Measurements from ENCODE around the gene SENP3. TPM values are rescaled to one million over a fixed set of nuclear protein-coding genes. Genes with fewer than 3 reads are reported as not detected.

Gene SENP3
- total and polyA plus RNA-seq, 2 of the 13 experiments (the other 11 are each of a cell fraction or from before 2014, with no cell fraction given), result 55.8 to 75.4 TPM

DNA sequence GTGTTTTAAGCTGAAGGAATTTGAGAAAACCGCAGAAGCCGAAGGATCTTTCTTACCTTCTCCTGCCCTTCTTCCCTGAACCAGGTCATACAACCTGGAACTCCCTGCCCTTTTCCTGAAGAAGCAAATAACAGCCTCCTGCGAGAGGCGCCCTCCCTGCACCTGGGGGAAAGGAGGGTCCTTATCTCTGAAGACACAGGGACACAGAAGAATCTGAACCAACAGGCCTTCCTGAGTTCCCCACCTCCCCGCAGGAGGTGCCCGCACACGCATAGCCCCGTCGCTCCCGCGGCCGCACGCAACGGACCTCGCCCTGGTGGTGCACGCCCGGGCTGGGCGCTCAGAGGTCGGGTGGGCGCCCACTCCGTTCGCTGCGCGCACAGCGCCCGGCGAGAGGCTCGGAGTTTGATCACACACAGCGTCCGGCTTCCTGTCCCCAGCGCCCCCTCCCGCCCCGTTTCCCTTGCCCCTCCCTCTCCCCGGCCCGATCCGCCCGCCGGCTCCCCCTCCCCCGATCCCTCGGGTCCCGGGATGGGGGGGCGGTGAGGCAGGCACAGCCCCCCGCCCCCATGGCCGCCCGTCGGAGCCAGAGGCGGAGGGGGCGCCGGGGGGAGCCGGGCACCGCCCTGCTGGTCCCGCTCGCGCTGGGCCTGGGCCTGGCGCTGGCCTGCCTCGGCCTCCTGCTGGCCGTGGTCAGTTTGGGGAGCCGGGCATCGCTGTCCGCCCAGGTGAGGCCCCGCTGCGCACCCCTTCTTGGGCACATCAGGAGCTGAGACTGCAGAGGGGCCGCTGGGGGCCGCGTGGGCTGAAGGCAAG, 12.9 kb upstream of the SENP3 start, which contains the start of gene TNFSF12 (continued):
- TF ChIP-seq ZNF792 (CRISPR knock-in tag; IDR thresholded peaks at IDR 0.05) (no peak), SOX5 (CRISPR knock-in tag; IDR thresholded peaks at IDR 0.05; ENCODE audit: borderline replicate concordance) (no peak), HNRNPH1 (optimal IDR thresholded peaks at IDR 0.05; ENCODE audit: low read depth, low read length) (no peak), MEIS1 (CRISPR knock-in tag; IDR thresholded peaks at IDR 0.05; ENCODE audit: borderline replicate concordance) (no peak), AHR (CRISPR knock-in tag; IDR thresholded peaks at IDR 0.05) (no peak), MBNL3 (CRISPR knock-in tag; conservative IDR thresholded peaks at IDR 0.05) (no peak), HNRNPK (IDR thresholded peaks at IDR 0.05; ENCODE audit: low read depth, low read length, poor library complexity, severe bottlenecking) (peak; percentile 60), SETDB1 (CRISPR knock-in tag; IDR thresholded peaks at IDR 0.05; ENCODE audit: borderline replicate concordance) (no peak), TBX2 (CRISPR knock-in tag; IDR thresholded peaks at IDR 0.05; ENCODE audit: borderline replicate concordance) (peak; percentile 35; the same call in 1 of the 2 replicates), ZNF12 (CRISPR knock-in tag; IDR thresholded peaks at IDR 0.05) (no peak), MZF1 (CRISPR knock-in tag; IDR thresholded peaks at IDR 0.05; ENCODE audit: borderline replicate concordance) (no peak), ZNF431 (CRISPR knock-in tag; IDR thresholded peaks at IDR 0.05; ENCODE audit: borderline replicate concordance, low read depth) (no peak), MLLT10 (CRISPR knock-in tag; IDR thresholded peaks at IDR 0.05) (no peak), ZSCAN21 (CRISPR knock-in tag; IDR thresholded peaks at IDR 0.05; ENCODE audit: borderline replicate concordance) (no peak), ZSCAN22 (CRISPR knock-in tag; IDR thresholded peaks at IDR 0.05) (no peak), PAX8 (CRISPR knock-in tag; IDR thresholded peaks at IDR 0.05; ENCODE audit: borderline replicate concordance) (0 out of 2 replicates have a peak, but pooled peaks have one; percentile 57), SATB2 (CRISPR knock-in tag; IDR thresholded peaks at IDR 0.05) (no peak), ATF1 (CRISPR knock-in tag; IDR thresholded peaks at IDR 0.05) (no peak), ZNF737 (CRISPR knock-in tag; IDR thresholded peaks at IDR 0.05; ENCODE audit: borderline replicate concordance) (no peak), ZNF3 (CRISPR knock-in tag; IDR thresholded peaks at IDR 0.05) (no peak), ZFP82 (CRISPR knock-in tag; IDR thresholded peaks at IDR 0.05; ENCODE audit: borderline replicate concordance) (no peak)
- TF ChIP-seq, protein P1, sequence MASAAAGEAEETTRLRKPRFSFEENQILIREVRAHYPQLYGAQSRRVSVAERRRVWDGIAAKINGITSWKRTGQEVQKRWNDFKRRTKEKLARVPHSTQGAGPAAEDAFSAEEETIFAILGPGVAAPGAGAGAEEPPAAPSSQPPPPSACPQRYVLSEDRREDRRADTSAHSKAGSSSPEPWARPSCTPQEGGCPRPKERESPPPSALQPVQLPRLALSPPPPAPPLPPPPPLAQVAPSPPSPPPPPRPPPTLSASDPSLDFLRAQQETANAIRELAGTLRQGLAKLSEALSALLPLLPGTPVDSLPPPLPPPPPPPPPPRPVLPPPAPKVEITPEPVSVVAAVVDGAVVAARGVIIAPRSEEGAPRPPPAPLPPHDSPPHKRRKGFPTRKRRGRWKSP (CRISPR knock-in tag; IDR thresholded peaks at IDR 0.05), result 0 out of 2 replicates have a peak, but pooled peaks have one; percentile 53
- TF ChIP-seq, protein P2, sequence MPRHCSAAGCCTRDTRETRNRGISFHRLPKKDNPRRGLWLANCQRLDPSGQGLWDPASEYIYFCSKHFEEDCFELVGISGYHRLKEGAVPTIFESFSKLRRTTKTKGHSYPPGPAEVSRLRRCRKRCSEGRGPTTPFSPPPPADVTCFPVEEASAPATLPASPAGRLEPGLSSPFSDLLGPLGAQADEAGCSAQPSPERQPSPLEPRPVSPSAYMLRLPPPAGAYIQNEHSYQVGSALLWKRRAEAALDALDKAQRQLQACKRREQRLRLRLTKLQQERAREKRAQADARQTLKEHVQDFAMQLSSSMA (CRISPR knock-in tag; IDR thresholded peaks at IDR 0.05), result no peak
- TF ChIP-seq, protein P3, sequence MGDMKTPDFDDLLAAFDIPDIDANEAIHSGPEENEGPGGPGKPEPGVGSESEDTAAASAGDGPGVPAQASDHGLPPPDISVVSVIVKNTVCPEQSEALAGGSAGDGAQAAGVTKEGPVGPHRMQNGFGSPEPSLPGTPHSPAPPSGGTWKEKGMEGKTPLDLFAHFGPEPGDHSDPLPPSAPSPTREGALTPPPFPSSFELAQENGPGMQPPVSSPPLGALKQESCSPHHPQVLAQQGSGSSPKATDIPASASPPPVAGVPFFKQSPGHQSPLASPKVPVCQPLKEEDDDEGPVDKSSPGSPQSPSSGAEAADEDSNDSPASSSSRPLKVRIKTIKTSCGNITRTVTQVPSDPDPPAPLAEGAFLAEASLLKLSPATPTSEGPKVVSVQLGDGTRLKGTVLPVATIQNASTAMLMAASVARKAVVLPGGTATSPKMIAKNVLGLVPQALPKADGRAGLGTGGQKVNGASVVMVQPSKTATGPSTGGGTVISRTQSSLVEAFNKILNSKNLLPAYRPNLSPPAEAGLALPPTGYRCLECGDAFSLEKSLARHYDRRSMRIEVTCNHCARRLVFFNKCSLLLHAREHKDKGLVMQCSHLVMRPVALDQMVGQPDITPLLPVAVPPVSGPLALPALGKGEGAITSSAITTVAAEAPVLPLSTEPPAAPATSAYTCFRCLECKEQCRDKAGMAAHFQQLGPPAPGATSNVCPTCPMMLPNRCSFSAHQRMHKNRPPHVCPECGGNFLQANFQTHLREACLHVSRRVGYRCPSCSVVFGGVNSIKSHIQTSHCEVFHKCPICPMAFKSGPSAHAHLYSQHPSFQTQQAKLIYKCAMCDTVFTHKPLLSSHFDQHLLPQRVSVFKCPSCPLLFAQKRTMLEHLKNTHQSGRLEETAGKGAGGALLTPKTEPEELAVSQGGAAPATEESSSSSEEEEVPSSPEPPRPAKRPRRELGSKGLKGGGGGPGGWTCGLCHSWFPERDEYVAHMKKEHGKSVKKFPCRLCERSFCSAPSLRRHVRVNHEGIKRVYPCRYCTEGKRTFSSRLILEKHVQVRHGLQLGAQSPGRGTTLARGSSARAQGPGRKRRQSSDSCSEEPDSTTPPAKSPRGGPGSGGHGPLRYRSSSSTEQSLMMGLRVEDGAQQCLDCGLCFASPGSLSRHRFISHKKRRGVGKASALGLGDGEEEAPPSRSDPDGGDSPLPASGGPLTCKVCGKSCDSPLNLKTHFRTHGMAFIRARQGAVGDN (CRISPR knock-in tag; IDR thresholded peaks at IDR 0.05), result peak; percentile 68
